ENCODE results near the gene CPED1.
"Not testable (repeated sequence)": the region's sequence is repeated elsewhere in the genome, so short reads cannot be mapped to it uniquely, and the experiment has no call there.

Gene CPED1

GRCh38 chr7:121315170-121315569 is 326.7 kb downstream of the CPED1 start:
- DNase-seq (ENCODE audit: low read depth in 2 of 2) = not testable (repeated sequence)

- DNase-seq (ENCODE audit: low read depth in 2 of 2) = no peak
These were observed 333.9 kb downstream of the CPED1 start for GRCh38 chr7:121322460-121322859.

- no peak for DNase-seq (ENCODE audit: low read depth in 2 of 2)
These were observed 335.2 kb downstream of the CPED1 start for GRCh38 chr7:121323515-121324302.

- DNase-seq (ENCODE audit: low read depth in 2 of 2) = no peak
These were observed 339.2 kb downstream of the CPED1 start for GRCh38 chr7:121327671-121328070.

GRCh38 chr7:121328508-121329190 is 340.1 kb downstream of the CPED1 start, which contains the start of gene WNT16:
Gene WNT16, plus strand, starts transcription at chr7:121329000. Its CDS starts 293 bp downstream, at chr7:121329293.
- DNase-seq (ENCODE audit: low read depth in 2 of 2) = no peak

GRCh38 chr7:121329191-121330052 is 340.9 kb downstream of the CPED1 start:
- no peak for DNase-seq (ENCODE audit: low read depth in 2 of 2)

GRCh38 chr7:121330053-121330833 is 341.7 kb downstream of the CPED1 start:
- no peak for DNase-seq (ENCODE audit: low read depth in 2 of 2)

- DNase-seq (ENCODE audit: low read depth in 2 of 2) = no peak
These were observed 342.5 kb downstream of the CPED1 start for GRCh38 chr7:121331048-121331447.

GRCh38 chr7:121331574-121331973 is 343.1 kb downstream of the CPED1 start:
- DNase-seq (ENCODE audit: low read depth in 2 of 2) = no peak

GRCh38 chr7:121334376-121334775 is 345.9 kb downstream of the CPED1 start:
- no peak for DNase-seq (ENCODE audit: low read depth in 2 of 2)

- DNase-seq (ENCODE audit: low read depth in 2 of 2) = no peak
These were observed 346.6 kb downstream of the CPED1 start for GRCh38 chr7:121334875-121335648.

GRCh38 chr7:121336579-121336978 is 348.1 kb downstream of the CPED1 start:
- no peak for DNase-seq (ENCODE audit: low read depth in 2 of 2)

- DNase-seq (ENCODE audit: low read depth in 2 of 2) = no peak
These were observed 348.9 kb downstream of the CPED1 start for GRCh38 chr7:121337398-121337797.

- no peak for DNase-seq (ENCODE audit: low read depth in 2 of 2)
These were observed 350.6 kb downstream of the CPED1 start for GRCh38 chr7:121339082-121339481.

GRCh38 chr7:121341933-121342332 is 353.4 kb downstream of the CPED1 start:
- DNase-seq (ENCODE audit: low read depth in 2 of 2) = no peak

GRCh38 chr7:121342631-121343030 is 354.1 kb downstream of the CPED1 start:
- DNase-seq (ENCODE audit: low read depth in 2 of 2) = no peak

GRCh38 chr7:121343302-121343701 is 354.8 kb downstream of the CPED1 start:
- DNase-seq (ENCODE audit: low read depth in 2 of 2) = no peak

GRCh38 chr7:121344093-121344492 is 355.6 kb downstream of the CPED1 start:
- DNase-seq (ENCODE audit: low read depth in 2 of 2) = no peak

- no peak for DNase-seq (ENCODE audit: low read depth in 2 of 2)
These were observed 356.0 kb downstream of the CPED1 start for GRCh38 chr7:121344497-121344896.
